B cell (primary cell): ENCODE data around the gene MC2R.

Experiments used
- CTCF ChIP-seq: fragments of 200-600 bp; IDR thresholded peaks from one replicate; pipeline ENCODE4 v1.8.0; 2022; ENCODE audit warnings: antibody characterized with exemption, mild to moderate bottlenecking
- EZH2 ChIP-seq: IDR thresholded peaks from 2 replicates; pipeline ENCODE4 v1.6.1; 2012; ENCODE audit warnings: borderline replicate concordance, low read depth, mild to moderate bottlenecking, moderate library complexity, low read length; ENCODE audit not compliant: insufficient read depth, poor library complexity, severe bottlenecking

- TF ChIP-seq CTCF, result no peak
- no peak for TF ChIP-seq EZH2
These were observed 43.6 kb downstream of the MC2R start for GRCh38 chr18:13871701-13872100.
